Subcutaneous abdominal adipose tissue (tissue), 5 donors: ENCODE results near the gene C2orf66.

Experiments
- H3K27ac ChIP-seq: one replicate; pipeline ENCODE4 v1.7.0; 2013; ENCODE audit warnings: low read depth, mild to moderate bottlenecking, inconsistent platforms, low read length, moderate library complexity
- H3K27me3 ChIP-seq, 5 donors: one replicate each; pipeline ENCODE4 v1.7.0; 2013; ENCODE audit warnings: low read length in 5 of 5, inconsistent platforms in 1 of 5; ENCODE audit not compliant: control insufficient read depth in 5 of 5, insufficient read depth in 4 of 5
- H3K36me3 ChIP-seq, 5 donors: one replicate each; pipeline ENCODE4 v1.7.0; 2013; ENCODE audit warnings: low read length in 5 of 5; ENCODE audit not compliant: control insufficient read depth in 5 of 5, insufficient read depth in 5 of 5
- H3K4me1 ChIP-seq, 5 donors: one replicate each; pipeline ENCODE4 v1.7.0; 2013; ENCODE audit warnings: low read length in 5 of 5, mild to moderate bottlenecking in 3 of 5, moderate library complexity in 1 of 5; ENCODE audit not compliant: control insufficient read depth in 5 of 5, insufficient read depth in 5 of 5
- H3K4me3 ChIP-seq, 5 donors: one replicate each; pipeline ENCODE4 v1.7.0; 2013; ENCODE audit warnings: low read length in 5 of 5, low read depth in 1 of 5
- H3K9ac ChIP-seq, 5 donors: one replicate each; pipeline ENCODE4 v1.7.0; 2013; ENCODE audit warnings: low read length in 5 of 5, mild to moderate bottlenecking in 4 of 5, moderate library complexity in 3 of 5
- H3K9me3 ChIP-seq, 5 donors: one replicate each; pipeline ENCODE4 v1.7.0; 2013; ENCODE audit warnings: low read length in 5 of 5; ENCODE audit not compliant: control insufficient read depth in 5 of 5
- donor health status: healthy.
- donor health status: healthy.
- donor health status: healthy.
- donor health status: healthy.
- donor health status: healthy.

The C2orf66 gene

DNA sequence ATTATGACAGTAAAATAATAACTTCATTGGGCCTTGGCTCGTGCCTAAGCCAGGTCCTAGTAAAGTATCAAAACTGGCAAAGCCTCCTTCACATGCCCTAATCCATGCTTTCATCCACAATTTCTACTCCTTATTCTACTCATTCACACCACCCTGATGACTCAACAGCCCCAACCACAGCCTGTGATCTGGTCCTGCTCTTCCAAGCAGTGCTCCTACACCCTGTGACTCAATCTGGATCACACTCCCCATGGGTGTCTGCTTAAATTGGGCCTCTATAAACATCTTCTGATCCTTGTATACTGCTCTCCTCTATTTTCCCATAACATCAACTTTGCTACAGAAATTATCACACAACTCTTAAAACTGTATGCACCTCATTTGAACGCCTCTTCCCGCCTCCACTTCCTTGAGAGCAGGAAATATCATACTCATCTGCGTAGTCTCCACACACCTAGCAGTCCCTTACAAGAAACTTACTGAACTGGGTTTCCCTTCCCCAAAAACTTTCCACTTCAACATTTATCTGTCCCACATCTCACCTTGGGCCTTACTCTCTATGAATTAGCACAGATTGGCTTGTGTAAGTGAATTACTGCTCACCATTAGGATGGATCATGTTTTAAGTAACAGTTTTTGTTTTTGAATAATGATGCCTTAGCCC lies 25.6 kb downstream of the C2orf66 start:
- Histone ChIP-seq H3K9me3 (no peaks in the 10 kb centered on the region), H3K27me3 (no peaks in the 10 kb centered on the region), H3K9ac (peak overlapping the region in 1 of 5 donors; percentile 3), H3K4me3 (no peak overlapping the region), H3K4me1 (no peaks in the 10 kb centered on the region), H3K27ac (no peak overlapping the region), H3K36me3 (peaks cover 57 to 87% (median 77%) of the 10 kb centered on the region in 5 donors)

DNA sequence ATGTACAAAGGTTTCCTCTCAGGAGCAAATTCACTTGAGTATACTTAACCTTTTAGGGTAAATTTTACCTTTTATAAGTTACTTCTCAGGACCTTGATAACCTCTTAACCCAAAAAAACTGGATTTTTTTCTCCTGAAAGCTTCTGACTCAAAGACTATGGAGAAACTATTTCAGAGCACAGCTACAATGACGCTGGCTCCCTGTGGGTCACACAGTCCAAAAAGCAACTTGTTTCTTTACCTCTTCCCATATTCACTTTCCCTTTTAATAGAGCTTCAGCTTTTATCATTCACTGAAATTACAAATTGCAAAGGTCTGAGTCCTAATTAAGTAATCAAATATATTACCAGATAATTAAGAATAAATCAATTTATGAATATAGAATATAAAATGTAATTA lies 42.1 kb downstream of the C2orf66 start:
- H3K27ac ChIP-seq = no peak overlapping the region
- H3K36me3 ChIP-seq = peaks cover 45 to 59% (median 50%) of the 10 kb centered on the region in 5 donors
- no peak overlapping the region for H3K4me3 ChIP-seq
- H3K4me1 ChIP-seq = no peaks in the 10 kb centered on the region
- no peaks in the 10 kb centered on the region for H3K27me3 ChIP-seq
- H3K9ac ChIP-seq = peak overlapping the region in 1 of 5 donors; percentile 30
- no peaks in the 10 kb centered on the region for H3K9me3 ChIP-seq

DNA sequence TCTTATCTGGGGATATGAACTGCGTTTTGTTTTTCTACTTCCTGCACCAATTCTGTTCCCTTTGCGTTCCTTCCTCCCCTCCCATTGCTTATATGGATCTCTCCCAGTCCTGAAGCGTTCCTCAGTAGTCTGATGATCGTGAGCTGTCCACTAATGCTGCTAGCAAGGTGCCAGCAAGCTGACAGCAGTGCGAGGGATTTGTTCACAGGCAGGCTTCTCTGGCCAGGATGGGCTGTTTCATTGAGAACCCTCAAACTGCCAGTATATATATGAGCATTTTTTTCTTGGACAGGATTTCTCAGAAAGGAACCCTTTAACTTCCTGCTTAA lies 49.8 kb downstream of the C2orf66 start:
- Histone ChIP-seq H3K9me3 (no peaks in the 10 kb centered on the region), H3K27me3 (no peaks in the 10 kb centered on the region), H3K4me3 (no peak overlapping the region), H3K4me1 (no peaks in the 10 kb centered on the region), H3K36me3 (peaks cover 13 to 19% (median 14%) of the 10 kb centered on the region in 5 donors), H3K9ac (no peak overlapping the region), H3K27ac (no peak overlapping the region)

DNA sequence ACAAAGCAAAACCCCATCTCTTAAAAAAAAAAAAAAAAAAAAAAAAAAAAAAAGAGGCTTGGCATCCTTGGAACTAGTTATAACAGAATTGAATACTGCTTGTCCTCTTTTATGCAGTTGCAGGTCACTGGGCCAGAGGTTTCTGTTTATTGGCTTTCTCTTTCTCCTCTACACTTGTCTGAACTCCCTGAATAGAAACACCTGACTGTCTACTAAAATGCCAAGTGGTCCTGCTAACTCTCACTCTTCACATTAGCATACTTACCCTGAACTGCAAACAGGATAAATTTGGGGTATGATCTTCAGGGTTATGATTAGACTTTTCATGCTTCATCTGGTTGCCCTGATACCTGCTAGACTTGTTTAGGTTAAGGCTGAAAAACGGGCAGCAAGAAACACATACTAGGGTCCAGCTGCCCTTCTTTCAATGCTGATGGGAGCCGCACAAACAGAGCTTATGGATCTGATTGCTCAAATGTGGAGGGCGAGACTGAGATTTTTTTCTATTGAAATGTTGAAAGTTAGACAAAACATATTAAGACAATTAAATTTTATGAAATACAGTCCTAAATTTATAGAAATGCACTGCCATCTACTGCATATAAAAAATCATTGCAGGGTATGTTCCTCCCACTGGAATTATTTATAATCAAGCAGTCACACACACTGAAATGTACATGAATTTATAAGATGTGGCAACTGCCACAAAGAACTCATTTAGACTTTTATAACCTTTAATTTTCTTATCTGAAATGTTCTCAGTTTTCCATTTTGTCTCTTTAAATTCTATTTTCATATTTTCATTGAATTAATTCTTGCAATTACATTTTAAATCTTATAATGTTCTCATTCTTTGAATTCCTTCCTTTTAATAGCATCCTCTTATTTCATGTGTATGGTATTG lies 50.4 kb downstream of the C2orf66 start:
- H3K27ac ChIP-seq = no peak overlapping the region
- H3K4me3 ChIP-seq = no peak overlapping the region
- no peak overlapping the region for H3K9ac ChIP-seq
- H3K9me3 ChIP-seq = no peaks in the 10 kb centered on the region
- H3K4me1 ChIP-seq = no peaks in the 10 kb centered on the region
- H3K36me3 ChIP-seq = peaks cover 7 to 13% (median 9%) of the 10 kb centered on the region in 5 donors
- H3K27me3 ChIP-seq = no peaks in the 10 kb centered on the region
